T-helper 1 cell treated with Interleukin-12 subunit alpha and Interleukin-12 subunit beta and Interleukin-4 antibody, amounts not matched to agents 30 μg/mL and 1 μg/mL, for 36 hours (primary cell): Measurements from ENCODE around the gene MYO3B.
"Not testable (repeated sequence)": the region's sequence is repeated elsewhere in the genome, so short reads cannot be mapped to it uniquely, and the experiment has no call there.

Experiments
- H3K27ac Mint-ChIP-seq: one replicate; pipeline ENCODE4 v1.8.0; 2021; ENCODE audit warnings: mild to moderate bottlenecking, mixed read lengths
- H3K27me3 Mint-ChIP-seq: one replicate; pipeline ENCODE4 v1.8.0; 2021; ENCODE audit warnings: low read depth, mixed read lengths
- H3K36me3 Mint-ChIP-seq: one replicate; pipeline ENCODE4 v1.8.0; 2021; ENCODE audit warnings: low read depth, mixed read lengths
- H3K4me1 Mint-ChIP-seq: one replicate; pipeline ENCODE4 v1.8.0; 2021; ENCODE audit warnings: low read depth, mixed read lengths
- H3K4me3 Mint-ChIP-seq: one replicate; pipeline ENCODE4 v1.8.0; 2021; ENCODE audit warnings: mild to moderate bottlenecking, moderate library complexity, mixed read lengths
- H3K9me3 Mint-ChIP-seq: one replicate; pipeline ENCODE4 v1.8.0; 2021; ENCODE audit warnings: mixed read lengths

The MYO3B gene

DNA sequence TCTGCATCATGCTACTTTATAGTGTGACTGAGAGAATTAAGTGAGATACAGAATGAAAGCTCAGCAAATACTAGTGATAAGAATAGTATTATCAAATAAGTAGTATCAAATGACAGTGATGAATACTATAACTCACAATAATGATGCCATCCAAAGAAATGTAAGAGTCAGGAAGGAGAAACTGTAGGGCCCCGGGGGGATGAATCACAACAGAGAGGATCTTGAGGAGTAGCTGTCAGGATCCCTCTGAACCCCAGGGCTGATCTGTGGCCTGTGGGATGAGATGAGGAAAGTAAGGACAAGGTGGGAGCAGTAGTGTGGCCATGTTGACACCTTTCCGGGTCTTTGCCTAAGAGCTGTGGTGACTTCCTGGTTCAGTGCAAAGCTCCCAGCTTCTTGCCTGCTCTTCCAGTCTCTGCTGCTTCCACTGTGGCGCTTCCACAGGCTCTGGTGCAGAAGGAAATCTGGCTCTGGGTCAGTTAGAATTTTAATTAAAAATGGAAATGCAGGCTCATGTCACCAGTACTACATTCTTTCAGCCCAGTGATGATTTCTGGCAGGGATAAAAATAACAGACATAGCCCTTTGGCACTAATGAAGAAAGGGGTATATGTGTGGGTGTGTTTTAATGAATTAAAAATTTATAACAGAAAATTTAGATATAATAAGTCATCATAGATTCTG is 166.9 kb downstream of the MYO3B start:
- no peaks in the 10 kb centered on the region for H3K36me3 Mint-ChIP-seq
- H3K27me3 Mint-ChIP-seq: no peaks in the 10 kb centered on the region
- peaks cover 20% of the 10 kb centered on the region for H3K4me1 Mint-ChIP-seq
- no peak overlapping the region for H3K4me3 Mint-ChIP-seq
- no peaks in the 10 kb centered on the region for H3K9me3 Mint-ChIP-seq
- no peak overlapping the region for H3K27ac Mint-ChIP-seq

DNA sequence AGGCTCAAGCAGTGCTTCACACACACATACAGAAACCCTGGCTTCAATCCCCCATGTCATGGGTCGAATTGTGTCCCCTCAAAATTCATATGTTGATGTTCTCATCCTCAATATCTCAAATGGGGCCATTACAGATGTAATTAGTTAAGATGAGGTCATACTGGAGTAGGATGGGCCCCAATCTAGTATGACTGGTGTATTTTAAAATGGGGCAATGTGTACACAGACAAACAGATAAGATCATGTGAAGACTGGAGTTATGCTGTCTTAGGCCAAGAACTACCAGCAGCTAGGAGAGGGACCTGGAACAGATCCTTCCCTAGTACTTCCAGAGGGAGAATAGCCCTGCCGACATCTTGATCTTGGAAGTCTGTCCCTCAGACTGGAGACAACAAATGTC is 167.7 kb downstream of the MYO3B start:
- Mint-ChIP-seq H3K4me3 (no peak overlapping the region), H3K9me3 (no peaks in the 10 kb centered on the region), H3K27me3 (no peaks in the 10 kb centered on the region), H3K27ac (no peak overlapping the region), H3K36me3 (no peaks in the 10 kb centered on the region), H3K4me1 (peaks cover 19% of the 10 kb centered on the region)

DNA sequence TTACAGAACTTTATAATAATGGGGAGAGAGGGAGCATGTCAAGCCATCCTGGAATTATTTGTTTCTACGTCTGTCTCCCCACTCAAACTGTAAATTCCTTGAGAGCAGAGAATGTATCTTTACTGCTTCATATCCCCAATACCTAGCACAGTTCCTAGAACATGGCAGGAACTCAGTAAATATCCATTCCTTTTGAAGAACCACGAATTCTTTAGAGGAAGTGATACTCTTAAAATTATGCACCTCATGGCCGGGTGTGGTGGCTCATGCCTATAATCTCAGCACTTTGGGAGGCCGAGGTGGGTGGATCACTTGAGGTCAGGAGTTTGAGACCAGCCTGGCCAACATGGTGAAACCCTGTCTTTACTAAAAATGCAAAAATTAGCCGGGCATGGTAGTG is 171.3 kb downstream of the MYO3B start:
- not testable (repeated sequence) for H3K36me3 Mint-ChIP-seq, H3K27me3 Mint-ChIP-seq, H3K4me3 Mint-ChIP-seq, H3K9me3 Mint-ChIP-seq, H3K27ac Mint-ChIP-seq
- peaks cover 18% of the 10 kb centered on the region for H3K4me1 Mint-ChIP-seq

DNA sequence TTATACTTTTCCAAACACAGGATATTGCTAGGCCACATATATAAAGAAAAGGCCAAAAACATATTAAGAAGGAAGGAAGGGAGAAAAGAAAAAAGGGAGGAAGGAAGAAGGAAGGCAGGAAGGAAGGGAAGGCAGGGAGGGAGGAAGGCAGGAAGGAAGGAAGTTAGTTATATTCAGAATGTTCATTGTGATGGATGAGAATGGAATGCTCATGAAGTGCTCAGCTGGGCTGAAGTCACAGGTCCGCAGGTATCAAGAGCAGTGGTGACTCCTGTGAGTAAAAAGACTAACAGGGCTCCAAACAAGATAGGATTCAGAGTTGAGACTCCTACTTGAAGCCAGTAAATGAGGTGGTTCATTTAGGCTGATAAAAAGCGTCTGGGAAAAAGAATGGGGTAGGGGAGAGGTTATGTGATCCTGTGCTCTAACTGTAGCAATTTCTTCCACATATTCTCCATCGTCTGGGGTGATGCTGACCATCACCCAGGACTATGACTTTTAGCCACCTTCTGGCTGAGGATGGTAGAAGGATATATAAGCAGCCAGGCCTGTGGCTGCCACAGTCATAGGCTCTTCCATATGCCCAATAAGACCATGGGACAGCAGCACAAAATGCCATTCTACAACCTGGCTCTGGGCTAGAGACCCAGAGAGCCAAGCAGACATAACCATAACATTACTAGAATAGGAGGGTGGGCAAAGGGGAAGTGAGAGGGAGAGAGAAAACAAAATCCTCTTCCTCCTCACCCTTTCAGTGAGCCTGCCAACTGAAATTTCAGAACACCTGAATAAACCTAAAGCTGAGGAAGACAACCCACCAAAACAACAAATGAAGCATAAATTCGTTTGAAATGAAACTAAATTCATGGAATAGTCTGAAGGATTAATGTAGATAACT is 173.2 kb downstream of the MYO3B start:
- Mint-ChIP-seq H3K9me3 (no peaks in the 10 kb centered on the region), H3K4me3 (no peak overlapping the region), H3K36me3 (no peaks in the 10 kb centered on the region), H3K27ac (peak overlapping the region; percentile 44), H3K4me1 (peaks cover 32% of the 10 kb centered on the region), H3K27me3 (no peaks in the 10 kb centered on the region)

DNA sequence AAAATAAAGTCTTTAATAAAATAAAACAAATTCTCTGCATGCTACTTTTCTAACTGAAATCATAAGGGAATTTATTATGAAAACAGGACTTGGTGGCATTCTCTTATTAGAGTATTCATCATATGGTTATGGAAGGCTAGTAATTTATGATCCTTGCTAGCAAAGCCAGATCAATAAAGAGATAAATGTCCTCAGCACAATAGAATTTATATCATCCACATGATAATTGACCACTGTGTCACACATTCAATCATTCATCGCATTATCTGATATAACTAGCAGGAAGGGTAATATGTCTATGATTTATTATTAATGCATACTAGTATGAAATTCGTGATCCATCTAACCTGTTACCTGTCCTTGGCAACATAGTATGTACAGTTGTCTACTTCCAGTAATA is 175.8 kb downstream of the MYO3B start:
- Mint-ChIP-seq H3K4me1 (peaks cover 32% of the 10 kb centered on the region), H3K9me3 (no peaks in the 10 kb centered on the region), H3K27ac (no peak overlapping the region), H3K36me3 (no peaks in the 10 kb centered on the region), H3K4me3 (no peak overlapping the region), H3K27me3 (no peaks in the 10 kb centered on the region)

DNA sequence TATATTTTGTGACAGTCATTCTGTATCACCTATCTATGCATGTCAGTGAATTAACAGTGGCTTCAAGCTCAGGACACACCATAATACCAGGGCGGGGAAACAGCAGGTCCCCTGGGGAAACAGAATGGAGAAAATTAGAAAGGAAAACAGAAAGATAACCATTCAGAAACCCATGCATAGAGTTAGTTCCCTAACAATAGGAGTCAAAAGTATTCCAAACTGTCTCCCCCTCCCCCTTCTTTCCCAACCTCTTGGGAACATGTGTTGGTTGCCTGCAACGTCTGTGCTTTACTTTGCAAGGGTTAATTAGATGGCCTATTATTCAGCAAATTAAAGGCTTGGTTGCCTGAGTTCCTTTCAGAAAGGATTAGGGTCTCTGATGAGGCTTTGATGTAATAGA is 176.4 kb downstream of the MYO3B start:
- H3K27ac Mint-ChIP-seq: no peak overlapping the region
- H3K4me1 Mint-ChIP-seq: peaks cover 27% of the 10 kb centered on the region
- no peaks in the 10 kb centered on the region for H3K27me3 Mint-ChIP-seq
- no peaks in the 10 kb centered on the region for H3K36me3 Mint-ChIP-seq
- no peak overlapping the region for H3K4me3 Mint-ChIP-seq
- H3K9me3 Mint-ChIP-seq: no peaks in the 10 kb centered on the region

DNA sequence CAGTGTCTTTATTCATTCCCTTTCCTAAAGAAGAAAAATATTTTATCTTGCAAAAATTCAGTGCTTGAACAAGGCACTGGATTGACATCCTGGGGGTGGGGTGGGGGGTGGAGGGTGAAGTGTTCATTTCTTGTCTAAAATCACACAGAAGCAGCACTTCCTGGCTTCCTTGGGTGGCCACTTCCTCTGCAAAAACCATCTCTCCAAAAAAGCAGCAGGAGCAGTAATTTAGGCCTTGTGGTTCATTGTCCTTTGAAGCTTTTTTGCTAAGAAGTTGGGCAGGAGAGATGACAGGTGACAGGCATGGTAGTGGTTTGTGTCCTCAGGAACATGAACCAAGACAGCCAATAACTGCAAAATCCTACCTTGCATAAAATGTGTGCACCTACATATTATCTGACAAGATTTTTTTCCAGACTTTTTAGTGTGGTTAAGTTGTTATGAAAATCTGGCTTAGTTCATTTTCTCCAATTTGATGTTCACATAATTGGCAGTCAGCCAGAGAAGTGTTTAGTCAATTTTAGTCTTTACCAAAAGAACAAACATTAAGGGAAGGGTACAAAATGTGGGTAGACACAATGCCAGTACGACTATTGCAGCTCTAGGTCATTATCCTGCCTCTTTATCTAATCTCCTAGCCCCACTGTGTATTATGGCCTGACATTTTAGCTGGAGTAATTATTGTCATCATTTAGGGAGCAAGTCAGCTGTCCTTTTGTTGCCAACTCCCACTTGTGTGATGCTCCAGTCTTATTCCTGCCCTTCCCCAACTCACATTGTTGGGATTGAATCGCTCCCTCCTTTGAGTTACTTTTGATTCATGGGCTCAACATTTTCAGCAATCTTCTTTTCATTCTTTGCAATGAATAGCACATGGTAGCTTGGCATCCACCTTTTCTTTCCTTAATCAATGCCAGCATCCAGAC is 177.2 kb downstream of the MYO3B start:
- Mint-ChIP-seq H3K4me3 (no peak overlapping the region), H3K27ac (peak overlapping the region; percentile 43)

DNA sequence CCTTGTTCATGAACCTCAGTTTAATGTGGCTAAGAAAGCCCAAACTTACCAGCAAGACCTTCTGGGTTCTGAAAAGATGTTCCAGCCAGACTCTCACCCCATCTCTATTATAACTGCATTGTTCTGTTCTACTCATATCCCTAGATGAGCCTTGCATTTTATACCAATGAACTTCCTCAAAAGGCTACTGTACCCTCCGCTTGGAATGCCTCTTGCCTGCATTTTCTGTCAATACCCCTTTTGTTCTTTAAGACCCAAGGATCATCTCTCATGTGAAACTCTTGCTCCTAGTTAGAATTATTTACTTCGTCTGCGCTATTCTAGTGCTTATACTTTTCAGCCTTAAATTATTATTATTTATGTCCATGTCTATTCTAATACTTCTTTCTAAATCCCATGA is 181.5 kb downstream of the MYO3B start:
- H3K27ac Mint-ChIP-seq: no peak overlapping the region
- no peak overlapping the region for H3K4me3 Mint-ChIP-seq
- H3K36me3 Mint-ChIP-seq: no peaks in the 10 kb centered on the region
- no peaks in the 10 kb centered on the region for H3K9me3 Mint-ChIP-seq
- no peaks in the 10 kb centered on the region for H3K27me3 Mint-ChIP-seq
- peaks cover 40% of the 10 kb centered on the region for H3K4me1 Mint-ChIP-seq

More for the DNA sequence above, 177.2 kb downstream of the MYO3B start:
- Mint-ChIP-seq H3K27me3 (no peaks in the 10 kb centered on the region), H3K36me3 (no peaks in the 10 kb centered on the region), H3K4me1 (peaks cover 27% of the 10 kb centered on the region), H3K9me3 (no peaks in the 10 kb centered on the region)

DNA sequence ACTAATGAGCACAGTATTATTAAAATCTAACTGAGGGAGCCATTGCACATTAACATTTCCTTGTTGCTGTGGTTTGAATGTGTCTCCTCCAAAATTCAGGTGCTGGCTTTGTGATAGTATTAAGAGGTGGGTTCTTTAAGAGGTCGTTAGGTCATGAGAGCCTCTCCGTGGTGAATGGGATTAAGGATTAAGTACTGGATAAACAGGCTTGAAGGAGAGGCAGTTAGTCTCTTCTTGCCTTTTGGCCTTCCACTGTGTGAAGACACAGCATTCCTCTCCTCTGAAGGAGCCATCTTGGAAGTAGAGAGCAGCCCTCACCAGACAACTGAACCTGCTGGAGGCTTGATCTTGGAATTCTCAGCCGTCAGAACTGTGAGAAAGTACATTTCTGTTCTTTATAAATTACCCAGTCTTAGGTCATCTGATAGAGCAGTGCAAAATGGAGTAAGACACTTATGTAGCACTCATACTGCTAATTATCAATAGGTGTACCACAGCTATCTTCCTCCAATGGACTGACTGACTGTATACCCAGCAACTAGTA is 182.7 kb downstream of the MYO3B start:
- H3K27ac Mint-ChIP-seq: no peak overlapping the region
- H3K4me1 Mint-ChIP-seq: peaks cover 28% of the 10 kb centered on the region
- no peaks in the 10 kb centered on the region for H3K9me3 Mint-ChIP-seq
- H3K36me3 Mint-ChIP-seq: no peaks in the 10 kb centered on the region
- no peak overlapping the region for H3K4me3 Mint-ChIP-seq
- no peaks in the 10 kb centered on the region for H3K27me3 Mint-ChIP-seq

DNA sequence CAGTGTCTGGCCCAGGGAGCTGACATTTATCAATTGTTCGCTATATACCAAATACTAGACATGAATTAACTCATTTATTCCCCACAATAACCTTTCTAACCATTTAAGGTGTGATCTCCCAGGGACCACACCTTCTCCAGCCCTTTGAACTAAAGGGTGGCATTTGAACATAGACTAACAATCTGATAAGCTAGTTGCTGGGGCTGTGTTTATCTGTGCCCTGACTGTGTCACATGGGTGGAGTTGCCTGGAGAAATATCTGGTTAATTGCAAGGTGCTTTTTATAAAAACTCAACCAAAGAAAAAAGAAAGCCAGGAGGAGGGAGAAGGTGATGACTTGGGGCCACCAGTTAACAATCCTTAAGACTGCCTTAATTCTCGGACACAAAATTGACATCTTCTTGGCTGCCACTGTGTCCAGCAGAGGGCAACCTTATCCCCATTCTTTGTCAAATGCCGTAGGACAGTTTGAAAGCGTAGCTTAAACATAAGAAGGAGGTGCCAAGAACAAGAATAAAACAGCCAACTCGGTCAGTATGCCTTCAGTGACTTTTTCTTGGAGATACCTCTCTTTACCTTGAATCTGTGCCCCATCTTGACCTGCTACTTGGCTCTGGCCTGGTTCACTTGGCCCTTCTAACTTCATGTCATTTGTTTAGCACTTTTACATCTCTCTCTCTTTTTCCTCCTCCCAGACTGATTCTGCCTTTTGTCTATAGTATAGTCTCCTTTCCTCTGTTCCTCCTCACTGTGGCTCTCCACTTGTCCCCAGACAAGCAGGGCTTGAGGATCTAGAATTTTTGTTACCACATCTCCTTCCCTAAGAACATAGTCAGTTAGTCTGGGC is 183.4 kb downstream of the MYO3B start:
- Mint-ChIP-seq H3K36me3 (no peaks in the 10 kb centered on the region), H3K27me3 (no peaks in the 10 kb centered on the region), H3K9me3 (no peaks in the 10 kb centered on the region), H3K4me1 (peaks cover 27% of the 10 kb centered on the region), H3K4me3 (peak overlapping the region; percentile 64), H3K27ac (peak overlapping the region; percentile 43)

DNA sequence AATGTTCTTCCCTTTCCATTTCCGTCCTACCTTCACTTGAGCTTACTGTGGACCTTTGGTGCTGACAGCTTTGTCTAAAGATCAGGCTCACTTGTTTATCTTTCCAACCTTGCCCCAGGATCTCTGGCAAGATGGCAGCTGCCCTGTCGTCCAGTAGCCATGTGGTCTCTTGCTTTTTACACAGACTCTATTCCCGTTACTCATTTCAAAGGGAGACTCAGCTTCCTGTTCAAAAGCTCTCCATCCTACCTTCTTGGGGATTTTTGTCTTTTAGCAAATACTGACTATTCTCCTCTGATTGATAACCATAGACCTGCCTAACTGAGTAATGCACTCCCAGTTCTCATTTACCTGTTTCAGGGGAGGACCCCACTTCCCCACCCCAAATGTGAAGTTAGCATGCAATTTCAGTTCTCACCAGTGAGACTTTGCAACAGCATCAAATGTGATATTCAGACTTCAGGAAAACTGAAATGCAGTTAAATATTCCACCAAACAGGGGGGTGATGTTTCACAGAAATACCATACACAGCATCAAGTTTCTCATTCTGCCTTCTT is 184.4 kb downstream of the MYO3B start:
- peak overlapping the region; percentile 82 for H3K27ac Mint-ChIP-seq
- peaks cover 3% of the 10 kb centered on the region for H3K27me3 Mint-ChIP-seq
- peaks cover 29% of the 10 kb centered on the region for H3K4me1 Mint-ChIP-seq
- no peaks in the 10 kb centered on the region for H3K36me3 Mint-ChIP-seq
- no peak overlapping the region for H3K4me3 Mint-ChIP-seq
- no peaks in the 10 kb centered on the region for H3K9me3 Mint-ChIP-seq

DNA sequence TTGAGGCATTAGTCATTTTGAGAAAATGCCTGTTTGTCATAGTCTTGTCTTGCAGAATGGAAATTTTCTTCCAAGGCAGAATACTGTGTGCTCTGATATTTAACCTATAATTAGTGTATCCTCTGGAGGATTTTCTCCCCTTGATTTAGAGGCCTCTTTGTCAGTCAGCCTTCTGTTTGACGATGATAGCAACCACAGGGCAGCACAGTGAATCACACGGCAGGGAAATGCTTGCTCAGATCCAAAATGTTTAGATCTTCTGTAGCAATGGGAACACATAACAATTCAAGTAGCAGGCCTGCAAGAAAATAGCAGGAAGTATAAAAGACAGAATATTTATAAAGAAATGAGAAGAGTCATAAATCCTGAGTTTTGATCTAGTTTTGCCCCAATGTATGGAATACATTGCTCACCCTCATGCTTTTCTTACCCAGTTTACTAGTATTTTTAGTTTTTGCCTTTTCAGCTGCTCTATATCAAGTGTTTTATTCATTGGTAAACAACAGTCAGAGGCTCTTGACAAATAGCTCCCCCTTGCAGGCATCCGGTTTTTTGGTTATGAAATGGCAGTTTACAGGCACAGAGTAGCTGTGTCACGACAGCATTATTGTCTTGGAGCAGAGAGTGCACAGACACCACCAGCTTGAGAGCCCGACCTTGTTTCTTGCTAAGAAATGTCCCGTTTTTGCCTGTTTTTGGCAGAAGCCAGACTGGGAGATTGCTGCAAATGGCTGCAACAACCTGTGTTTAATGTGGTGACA is 185.1 kb downstream of the MYO3B start:
- Mint-ChIP-seq H3K4me3 (peak overlapping the region; percentile 3), H3K27ac (peak overlapping the region; percentile 82), H3K36me3 (no peaks in the 10 kb centered on the region), H3K27me3 (peaks cover 4% of the 10 kb centered on the region), H3K9me3 (no peaks in the 10 kb centered on the region), H3K4me1 (peaks cover 31% of the 10 kb centered on the region)

DNA sequence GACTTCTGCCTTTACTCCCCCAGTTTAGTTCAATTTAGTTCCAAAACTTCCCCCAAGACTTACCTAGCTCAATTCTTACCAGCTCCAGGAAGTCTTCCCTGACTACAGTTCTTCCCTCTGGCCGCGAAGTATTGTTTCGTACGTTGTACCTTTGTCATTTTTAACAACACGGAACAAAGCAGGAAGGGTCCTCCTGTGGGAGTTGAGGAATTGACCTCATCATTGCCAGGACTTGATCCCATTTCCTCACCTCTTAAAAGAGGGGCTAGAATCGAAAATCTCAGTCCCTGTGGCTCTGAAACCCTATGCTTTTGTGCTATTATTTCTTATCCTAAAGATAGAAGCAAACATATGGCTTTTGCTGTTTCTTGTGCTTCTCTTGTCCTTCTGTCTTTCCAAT is 187.1 kb downstream of the MYO3B start:
- no peak overlapping the region for H3K4me3 Mint-ChIP-seq
- H3K4me1 Mint-ChIP-seq: peaks cover 43% of the 10 kb centered on the region
- no peaks in the 10 kb centered on the region for H3K9me3 Mint-ChIP-seq
- H3K27me3 Mint-ChIP-seq: peaks cover 7% of the 10 kb centered on the region
- H3K27ac Mint-ChIP-seq: no peak overlapping the region
- H3K36me3 Mint-ChIP-seq: no peaks in the 10 kb centered on the region
